Fibroblast of peridontal ligament (primary cell): ENCODE measurements around the gene AKAP6.

Experiments
- DNase-seq: peaks from one replicate; pipeline ENCODE4 v3.0.0-alpha.2; 2010; ENCODE audit errors: extremely low read depth

Gene AKAP6

GRCh38 chr14:32821964-32822653, 493.0 kb downstream of the AKAP6 start:
- peak; percentile 76 for DNase-seq

GRCh38 chr14:32823706-32824105, 494.6 kb downstream of the AKAP6 start:
- no peak for DNase-seq

DNA sequence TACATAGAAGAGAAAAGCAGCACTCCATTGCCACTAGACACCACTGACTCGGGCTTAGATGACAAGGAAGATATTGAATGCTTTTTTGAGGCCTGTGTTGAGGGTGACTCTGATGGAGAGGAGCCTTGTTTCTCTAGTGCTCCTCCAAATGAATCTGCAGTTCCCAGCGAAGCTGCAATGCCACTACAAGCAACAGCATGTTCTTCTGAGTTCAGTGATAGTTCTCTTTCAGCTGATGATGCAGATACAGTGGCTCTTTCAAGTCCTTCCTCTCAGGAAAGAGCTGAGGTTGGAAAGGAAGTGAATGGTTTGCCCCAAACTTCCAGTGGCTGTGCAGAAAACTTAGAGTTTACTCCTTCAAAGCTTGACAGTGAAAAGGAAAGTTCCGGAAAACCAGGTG, 495.1 kb downstream of the AKAP6 start:
- DNase-seq, result no peak

DNA sequence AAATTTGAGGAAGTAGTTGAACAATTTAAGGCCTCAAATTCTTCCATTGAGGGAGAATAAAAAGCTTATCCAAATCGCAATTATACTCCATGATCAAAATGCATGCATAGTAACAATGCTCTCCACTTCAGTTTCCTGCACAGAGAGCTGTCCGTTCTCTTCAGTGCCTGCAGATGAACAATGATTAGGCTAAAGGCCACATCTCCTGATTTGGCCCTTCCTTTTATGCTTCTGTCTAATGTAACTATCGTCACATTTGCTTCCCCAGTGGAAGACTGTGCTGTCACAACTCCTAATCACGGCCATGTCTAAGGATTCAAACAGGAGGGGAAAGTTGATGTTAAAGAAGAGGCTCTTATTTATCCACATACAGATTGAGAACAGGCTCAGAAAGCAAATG, 496.0 kb downstream of the AKAP6 start:
- DNase-seq, result no peak

GRCh38 chr14:32826404-32827082, 497.4 kb downstream of the AKAP6 start:
- peak; percentile 41 for DNase-seq

- DNase-seq, result no peak
Observed at GRCh38 chr14:32827514-32827913, 498.4 kb downstream of the AKAP6 start.

DNA sequence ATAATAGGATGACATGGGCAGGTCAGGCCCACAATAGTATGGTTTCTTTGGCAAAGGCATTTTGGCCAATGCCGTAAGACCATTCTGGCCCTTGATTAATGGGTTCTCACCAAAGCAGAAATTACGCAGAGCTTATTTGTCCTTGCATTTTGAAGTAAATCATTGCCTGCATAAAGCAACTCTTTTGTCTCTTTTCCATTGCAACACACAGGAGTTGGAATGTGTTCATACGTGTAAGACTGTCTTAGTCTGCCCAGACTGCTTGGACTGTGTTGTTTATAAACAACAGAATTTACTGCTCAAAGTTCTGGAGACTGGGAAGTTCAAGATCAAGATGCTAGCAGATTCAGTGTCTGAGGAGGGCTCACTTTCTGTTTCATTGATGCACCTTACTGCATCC, 506.8 kb downstream of the AKAP6 start:
- DNase-seq, result no peak

DNA sequence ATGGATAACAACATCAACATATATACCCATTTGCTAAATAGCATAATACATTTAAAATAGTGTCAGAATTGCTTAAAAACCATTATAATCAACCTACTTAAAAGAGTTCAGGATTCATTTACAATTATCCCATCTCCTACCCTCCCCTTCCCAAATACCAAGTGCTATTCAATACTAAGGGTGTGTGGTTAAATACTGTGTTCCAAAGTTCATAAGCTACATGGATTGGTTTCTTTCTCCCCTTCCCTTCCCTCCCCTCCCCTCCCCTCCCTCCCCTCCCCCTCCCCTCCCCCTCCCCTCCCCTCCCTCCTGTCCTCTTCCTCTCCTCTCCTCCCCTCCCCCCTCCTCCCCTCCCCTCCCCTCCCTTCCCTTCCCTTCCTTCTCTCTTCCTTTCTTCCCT, 512.6 kb downstream of the AKAP6 start:
- no peak for DNase-seq

DNA sequence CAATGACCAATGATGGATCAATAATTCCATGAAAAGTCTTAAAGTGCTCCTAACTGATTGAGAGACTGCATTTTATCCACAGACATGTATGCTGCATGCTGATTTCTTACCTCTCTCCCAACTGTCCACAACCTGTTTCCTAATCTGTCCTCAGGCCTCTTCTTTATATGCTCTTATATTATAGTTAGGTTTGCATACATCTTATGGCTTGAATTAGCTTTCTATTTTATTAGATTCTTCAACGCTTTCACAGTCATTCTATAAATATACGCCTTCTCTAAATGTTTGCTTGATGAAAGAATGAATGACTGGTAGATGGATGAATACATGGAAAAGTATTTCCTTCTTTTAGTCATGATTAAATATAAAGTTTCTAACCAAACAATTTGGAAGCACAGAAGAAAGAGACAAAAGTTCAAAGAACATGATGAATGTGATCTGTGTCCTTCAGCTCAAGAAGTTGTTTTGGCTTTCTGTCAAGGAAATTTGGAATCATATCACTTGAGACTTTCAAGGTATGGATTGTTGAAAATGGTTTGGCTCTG, 517.8 kb downstream of the AKAP6 start:
- DNase-seq, result peak; percentile 5

DNA sequence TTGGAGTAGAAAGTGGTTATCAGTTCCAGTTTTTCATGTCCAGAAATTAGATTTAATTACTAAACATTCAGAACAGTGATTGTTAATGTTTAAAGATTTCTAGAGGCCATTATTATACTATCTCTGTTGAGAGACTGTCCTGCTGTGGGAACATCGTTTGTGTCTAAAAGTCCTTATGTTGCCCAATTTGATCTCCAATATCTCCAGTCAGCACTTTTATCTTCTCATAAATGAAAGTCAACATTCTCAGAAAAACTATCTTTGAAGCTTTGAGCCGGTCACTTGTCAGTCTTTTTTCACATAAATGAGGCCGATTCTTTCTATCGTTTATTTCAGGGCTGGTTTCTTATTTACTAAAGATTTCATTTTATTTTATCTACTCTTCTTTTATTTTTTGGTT, 518.8 kb downstream of the AKAP6 start:
- DNase-seq, result no peak

DNA sequence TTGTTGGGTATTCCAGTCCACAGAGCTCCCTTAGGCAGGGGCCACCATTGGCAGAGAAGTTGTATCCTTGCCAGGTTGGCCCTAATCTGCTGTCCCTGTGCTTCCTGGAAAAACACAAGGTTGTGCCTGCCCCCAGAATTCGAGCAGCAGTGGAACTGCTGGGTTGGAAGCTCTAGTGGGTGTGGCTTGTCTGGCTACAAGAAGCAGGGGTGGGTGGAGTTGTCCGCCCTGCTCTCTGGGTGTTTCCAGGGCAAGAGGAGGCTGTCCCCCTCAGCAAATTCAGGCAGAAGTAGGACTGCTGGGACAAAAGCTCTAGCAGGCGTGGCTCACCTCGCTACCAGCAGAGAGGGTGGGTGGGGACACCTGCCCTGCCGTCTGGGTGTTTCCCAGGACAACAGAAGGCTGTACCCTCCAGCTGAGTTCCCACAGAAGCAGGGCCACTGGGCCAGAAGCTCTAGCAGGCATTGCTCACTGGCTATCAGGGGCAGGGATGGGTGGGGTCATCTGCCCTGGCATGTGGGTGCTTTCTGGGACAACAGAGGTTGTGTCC, 536.8 kb downstream of the AKAP6 start:
- no peak for DNase-seq

- DNase-seq, result no peak
Observed at GRCh38 chr14:32883188-32883587, 554.1 kb downstream of the AKAP6 start.
